Epithelial cell of proximal tubule (primary cell): ENCODE data around the gene TOP3B. TPM values are rescaled to one million over a fixed set of nuclear protein-coding genes. Genes with fewer than 3 reads are reported as not detected.

Experiments
- DNase-seq: peaks from one replicate; pipeline ENCODE4 v3.0.0-alpha.2; 2011; ENCODE audit warnings: low read depth
- H3K4me3 ChIP-seq: 2 replicates; pipeline ENCODE4 v1.5.1; 2011; ENCODE audit warnings: low read depth, mild to moderate bottlenecking, low read length
- CTCF ChIP-seq: conservative IDR thresholded peaks from 2 replicates; pipeline ENCODE4 v1.5.1; 2012; ENCODE audit warnings: low read depth, mild to moderate bottlenecking, low read length
- total RNA-seq: library from RNA; depleted of rRNA; stranded (reverse); fragments of >200 nt; gene quantifications from 2 replicates; pipeline ENCODE4 v1.2.3, GENCODE V29; 2015

The TOP3B gene
- total RNA-seq, 1 donor from 2014 or later = 27.9 TPM

- no peak for TF ChIP-seq CTCF
- H3K4me3 ChIP-seq = no peak overlapping the region
- DNase-seq = no peak
These were observed 9.8 kb downstream of the TOP3B start for GRCh38 chr22:21972806-21973205.

GRCh38 chr22:21972293-21972779, 10.3 kb downstream of the TOP3B start:
- H3K4me3 ChIP-seq = no peak overlapping the region
- TF ChIP-seq CTCF = peak; percentile 87
- no peak for DNase-seq

- TF ChIP-seq CTCF = no peak
- H3K4me3 ChIP-seq = no peak overlapping the region
- DNase-seq = no peak
These were observed 10.7 kb downstream of the TOP3B start for GRCh38 chr22:21971858-21972275.

GRCh38 chr22:21970800-21971617, 11.6 kb downstream of the TOP3B start:
- DNase-seq = no peak
- no peak for TF ChIP-seq CTCF
- no peak overlapping the region for H3K4me3 ChIP-seq

- TF ChIP-seq CTCF = no peak
- H3K4me3 ChIP-seq = no peak overlapping the region
- no peak for DNase-seq
These were observed 12.4 kb downstream of the TOP3B start for GRCh38 chr22:21970037-21970799.

GRCh38 chr22:21968452-21969129, 14.0 kb downstream of the TOP3B start:
- TF ChIP-seq CTCF = no peak
- no peak for DNase-seq
- H3K4me3 ChIP-seq = no peak overlapping the region
